ENCODE results near the gene PTF1A.
"Not testable (repeated sequence)": the region's sequence is repeated elsewhere in the genome, so short reads cannot be mapped to it uniquely, and the experiment has no call there.

PTF1A gene

GRCh38 chr10:23205972-23206642, 14.0 kb downstream of the PTF1A start:
- no peak overlapping the region for H3K4me3 ChIP-seq (ENCODE audit: low read depth, low read length)
- H3K27me3 ChIP-seq, result peaks cover 38% of the 10 kb centered on the region
- DNase-seq, result no peak
- TF ChIP-seq CTCF (IDR thresholded peaks at IDR 0.05; ENCODE audit: low read depth, low read length), result no peak
- H3K4me1 ChIP-seq, result no peaks in the 10 kb centered on the region
- no peaks in the 10 kb centered on the region for H3K36me3 ChIP-seq
- H3K9me3 ChIP-seq, result no peaks in the 10 kb centered on the region

DNA sequence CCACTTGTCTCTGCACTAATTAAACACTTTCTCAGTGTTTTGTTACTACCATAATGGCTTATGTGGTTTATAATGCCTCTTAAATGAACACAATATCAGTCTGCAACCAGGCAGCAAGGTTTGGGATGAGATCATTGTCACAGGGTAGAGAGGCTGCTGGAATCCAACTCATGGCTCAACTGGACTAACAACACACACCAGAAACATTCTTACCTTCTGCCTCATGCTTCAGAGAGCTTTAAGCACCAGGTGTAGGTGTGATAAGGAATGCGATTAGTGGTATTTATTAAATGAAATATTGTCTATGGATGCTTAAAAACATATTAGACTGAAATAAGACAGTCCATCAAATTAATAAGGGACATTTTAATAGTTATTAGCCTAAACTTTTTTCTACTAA, 25.4 kb downstream of the PTF1A start:
- peaks cover 15% of the 10 kb centered on the region for H3K27me3 ChIP-seq
- H3K4me1 ChIP-seq, result no peaks in the 10 kb centered on the region
- no peak for DNase-seq
- no peak for TF ChIP-seq CTCF (IDR thresholded peaks at IDR 0.05; ENCODE audit: low read depth, low read length)
- no peak overlapping the region for H3K4me3 ChIP-seq (ENCODE audit: low read depth, low read length)
- no peaks in the 10 kb centered on the region for H3K36me3 ChIP-seq
- no peaks in the 10 kb centered on the region for H3K9me3 ChIP-seq

DNA sequence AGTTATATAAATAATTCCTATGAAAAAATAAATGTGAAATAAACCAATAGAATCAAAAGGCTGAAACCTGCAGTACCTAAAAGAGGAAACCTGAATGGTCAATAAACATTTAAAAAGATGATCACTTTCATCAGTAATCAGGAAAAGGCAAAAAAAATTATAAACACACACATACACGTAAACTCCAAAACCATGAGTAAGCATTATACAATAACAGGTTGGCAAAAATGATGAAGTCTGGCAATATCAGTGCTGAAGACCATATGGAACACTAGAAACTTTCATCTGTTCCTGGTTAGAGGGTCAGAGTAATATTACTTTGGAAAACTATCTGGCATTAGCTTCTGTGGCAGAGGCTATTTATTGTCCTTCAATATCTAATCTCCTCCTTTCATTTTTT, 38.5 kb downstream of the PTF1A start:
- Histone ChIP-seq H3K4me1 (no peaks in the 10 kb centered on the region), H3K9me3 (no peaks in the 10 kb centered on the region), H3K4me3 (ENCODE audit: low read depth, low read length) (no peak overlapping the region), H3K27me3 (no peaks in the 10 kb centered on the region), H3K36me3 (no peaks in the 10 kb centered on the region)
- TF ChIP-seq CTCF (IDR thresholded peaks at IDR 0.05; ENCODE audit: low read depth, low read length), result no peak
- no peak for DNase-seq

GRCh38 chr10:23238015-23238414, 45.9 kb downstream of the PTF1A start:
- no peak for TF ChIP-seq CTCF (IDR thresholded peaks at IDR 0.05; ENCODE audit: low read depth, low read length)
- no peaks in the 10 kb centered on the region for H3K9me3 ChIP-seq
- no peak overlapping the region for H3K4me3 ChIP-seq (ENCODE audit: low read depth, low read length)
- H3K4me1 ChIP-seq, result no peaks in the 10 kb centered on the region
- DNase-seq, result no peak
- H3K36me3 ChIP-seq, result no peaks in the 10 kb centered on the region
- no peaks in the 10 kb centered on the region for H3K27me3 ChIP-seq

DNA sequence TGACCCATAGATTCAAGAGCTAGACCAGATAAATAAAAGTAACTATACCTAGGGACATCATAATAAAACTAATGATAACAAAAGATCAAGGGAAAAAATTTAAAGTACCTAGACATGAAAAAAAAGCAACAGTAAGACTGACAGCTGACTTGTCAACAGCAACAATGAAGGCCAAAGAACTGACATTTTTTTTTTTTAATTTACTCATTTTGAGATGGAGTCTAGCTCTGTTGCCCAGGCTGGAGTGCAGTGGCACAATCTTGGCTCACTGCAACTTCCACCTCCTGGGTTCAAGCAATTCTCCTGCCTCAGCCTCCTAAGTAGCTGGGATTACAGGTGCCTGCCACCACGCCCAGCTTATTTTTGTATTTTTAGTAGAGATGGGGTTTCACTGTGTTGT, 49.7 kb downstream of the PTF1A start:
- H3K27me3 ChIP-seq; H3K36me3 ChIP-seq; DNase-seq; H3K4me3 ChIP-seq (ENCODE audit: low read depth, low read length); H3K9me3 ChIP-seq; H3K4me1 ChIP-seq: not testable (repeated sequence)
